Stimulated activated CD4-positive, alpha-beta T cell treated with anti-CD3 and anti-CD28 coated beads, Interleukin-1b, Interleukin-23, amount 100 ng/mL, for 48 hours (primary cell): ENCODE measurements around the gene RYR2.

ENCODE experiments used
- DNase-seq: peaks from one replicate; pipeline ENCODE4 v3.0.0-alpha.2; 2020

The RYR2 gene

GRCh38 chr1:237687804-237688203 is 645.8 kb downstream of the RYR2 start:
- no peak for DNase-seq

GRCh38 chr1:237690656-237691055 is 648.7 kb downstream of the RYR2 start:
- DNase-seq, result no peak

GRCh38 chr1:237692255-237692654 is 650.3 kb downstream of the RYR2 start:
- no peak for DNase-seq

GRCh38 chr1:237695878-237696277 is 653.9 kb downstream of the RYR2 start:
- no peak for DNase-seq

GRCh38 chr1:237700181-237700580 is 658.2 kb downstream of the RYR2 start:
- no peak for DNase-seq

GRCh38 chr1:237701534-237701933 is 659.5 kb downstream of the RYR2 start:
- no peak for DNase-seq

- DNase-seq, result no peak
Observed at GRCh38 chr1:237702161-237702560, 660.2 kb downstream of the RYR2 start.

GRCh38 chr1:237705462-237705861 is 663.5 kb downstream of the RYR2 start:
- DNase-seq, result no peak

- DNase-seq, result no peak
Observed at GRCh38 chr1:237709355-237709754, 667.4 kb downstream of the RYR2 start.

GRCh38 chr1:237711281-237711680 is 669.3 kb downstream of the RYR2 start:
- DNase-seq, result no peak

GRCh38 chr1:237712082-237712481 is 670.1 kb downstream of the RYR2 start:
- no peak for DNase-seq

GRCh38 chr1:237712586-237713157 is 670.7 kb downstream of the RYR2 start:
- DNase-seq, result no peak

GRCh38 chr1:237713916-237714315 is 671.9 kb downstream of the RYR2 start:
- DNase-seq, result no peak

- no peak for DNase-seq
Observed at GRCh38 chr1:237717106-237717505, 675.1 kb downstream of the RYR2 start.

GRCh38 chr1:237730826-237731350 is 688.9 kb downstream of the RYR2 start:
- no peak for DNase-seq

- DNase-seq, result no peak
Observed at GRCh38 chr1:237732657-237733056, 690.7 kb downstream of the RYR2 start.

- DNase-seq, result no peak
Observed at GRCh38 chr1:237736372-237737029, 694.5 kb downstream of the RYR2 start.

GRCh38 chr1:237737448-237737847 is 695.5 kb downstream of the RYR2 start:
- no peak for DNase-seq

- no peak for DNase-seq
Observed at GRCh38 chr1:237737938-237738610, 696.1 kb downstream of the RYR2 start.

GRCh38 chr1:237740846-237741245 is 698.9 kb downstream of the RYR2 start:
- DNase-seq, result no peak

GRCh38 chr1:237745545-237745944 is 703.6 kb downstream of the RYR2 start:
- DNase-seq, result no peak

- no peak for DNase-seq
Observed at GRCh38 chr1:237748171-237748960, 706.4 kb downstream of the RYR2 start.

GRCh38 chr1:237749122-237749521 is 707.1 kb downstream of the RYR2 start:
- no peak for DNase-seq
